GM13976 (cell line): ENCODE results near the gene C14orf119.

Experiments used
- DNase-seq: peaks from one replicate; pipeline ENCODE4 v3.0.0; 2012; ENCODE audit warnings: low spot score
- CTCF ChIP-seq: IDR thresholded peaks from 2 replicates; pipeline ENCODE4 v1.5.1; 2012; ENCODE audit warnings: borderline replicate concordance, mild to moderate bottlenecking; ENCODE audit not compliant: insufficient read depth; ENCODE audit errors: extremely low read depth, missing control alignments, control extremely low read depth
- in situ Hi-C: fragments of 300-500 bp; cut with MboI; formaldehyde crosslinking; loops from one replicate; pipeline ENCODE4 v1.12.0; 2022; ENCODE audit warnings: low sequenced_read_pairs, mixed read lengths, inconsistent platforms; ENCODE audit not compliant: unreplicated experiment

C14orf119 gene

DNA sequence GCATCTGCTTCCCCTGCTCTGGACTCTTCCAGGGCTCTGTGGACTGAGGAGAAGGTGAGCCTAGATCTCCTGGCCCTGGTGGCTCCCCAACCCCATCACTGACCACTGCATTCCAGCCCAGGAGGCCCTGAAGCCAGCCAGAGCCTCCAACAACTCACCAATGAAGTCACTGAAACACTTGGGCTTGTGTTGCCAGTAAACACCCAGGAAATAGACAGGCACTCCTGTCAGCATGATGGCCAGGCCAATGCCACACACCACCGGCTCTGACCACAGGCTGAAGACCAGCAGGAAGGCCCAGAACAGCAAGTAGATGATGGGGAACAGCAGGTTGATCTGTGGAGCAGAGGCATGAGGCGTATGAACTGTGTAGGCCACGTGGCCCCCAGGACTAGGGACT lies 32.6 kb downstream of the C14orf119 start:
- in situ Hi-C loops = loop anchor here (10.0 kb wide), 2 partner anchors 57 to 167 kb away; partner anchors contain the start of gene SLC7A8
- no peak for DNase-seq
- TF ChIP-seq CTCF = no peak

DNA sequence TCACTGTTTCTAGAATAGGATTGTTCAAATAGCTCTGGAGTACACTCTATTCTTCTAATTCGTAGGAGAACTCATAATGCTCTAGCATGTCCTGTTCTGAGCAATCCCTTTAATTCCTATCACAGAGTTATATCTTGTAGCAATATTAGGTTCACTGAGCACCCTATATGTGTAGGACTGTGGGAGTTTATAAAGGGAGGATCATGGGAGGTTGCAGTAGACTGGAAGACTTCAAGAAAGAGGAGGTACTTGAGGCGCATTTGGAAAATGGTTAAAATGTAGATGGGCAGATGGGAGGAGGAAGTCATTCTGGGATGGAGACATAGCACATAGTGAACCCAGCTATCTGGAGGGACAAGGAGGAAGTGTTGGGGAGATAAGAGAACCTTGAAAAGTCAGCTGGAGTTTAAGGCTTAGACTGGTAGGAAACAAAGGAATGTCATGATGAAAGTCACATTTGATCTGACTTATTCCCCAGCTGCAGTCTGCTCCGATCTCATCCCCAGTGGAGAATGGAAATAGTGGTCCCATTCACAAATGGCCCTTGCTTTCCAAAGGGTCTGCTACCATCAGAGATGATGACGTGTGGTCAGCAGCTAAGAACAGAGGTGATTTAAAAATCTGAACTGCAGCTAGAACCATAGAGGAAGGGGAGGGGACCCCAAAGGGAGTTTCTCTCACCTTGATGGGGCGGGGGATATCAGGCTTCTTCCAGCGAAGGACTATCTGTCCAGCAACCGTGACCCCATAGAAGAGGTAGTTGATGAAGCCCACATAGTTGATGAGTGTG lies 33.9 kb downstream of the C14orf119 start:
- no peak for TF ChIP-seq CTCF
- no peak for DNase-seq
- in situ Hi-C loops = loop anchor here (10.0 kb wide), 2 partner anchors 56 to 166 kb away; partner anchors contain the start of gene SLC7A8

DNA sequence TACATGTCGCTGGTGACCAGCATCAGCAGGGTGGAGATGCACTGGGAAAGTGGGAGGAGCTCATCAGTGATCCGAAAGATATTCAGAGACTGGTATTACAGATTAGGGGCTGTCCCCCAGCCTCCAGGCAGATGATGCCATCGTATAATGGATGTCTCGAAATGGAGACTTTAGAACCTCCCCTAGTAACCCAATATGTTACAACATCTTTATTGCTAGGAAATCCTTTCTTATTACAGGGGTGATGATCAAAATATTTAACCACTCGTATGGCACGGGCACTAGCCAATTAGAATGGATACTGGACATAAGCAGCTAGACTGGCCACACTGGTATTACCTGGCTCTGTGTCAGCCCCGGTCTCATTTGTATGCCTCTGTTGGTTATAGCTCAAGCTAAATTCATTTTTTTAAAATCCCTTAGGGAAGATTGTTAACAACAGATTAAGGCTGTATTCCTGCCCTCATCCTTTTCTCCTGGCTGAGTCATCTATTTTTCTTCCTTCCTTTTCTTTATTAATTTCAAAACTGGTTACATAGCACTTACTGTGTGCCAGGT lies 34.5 kb downstream of the C14orf119 start:
- in situ Hi-C loops = loop anchor here (10.0 kb wide), 2 partner anchors 55 to 165 kb away; partner anchors contain the start of gene SLC7A8
- no peak for TF ChIP-seq CTCF
- DNase-seq = no peak

DNA sequence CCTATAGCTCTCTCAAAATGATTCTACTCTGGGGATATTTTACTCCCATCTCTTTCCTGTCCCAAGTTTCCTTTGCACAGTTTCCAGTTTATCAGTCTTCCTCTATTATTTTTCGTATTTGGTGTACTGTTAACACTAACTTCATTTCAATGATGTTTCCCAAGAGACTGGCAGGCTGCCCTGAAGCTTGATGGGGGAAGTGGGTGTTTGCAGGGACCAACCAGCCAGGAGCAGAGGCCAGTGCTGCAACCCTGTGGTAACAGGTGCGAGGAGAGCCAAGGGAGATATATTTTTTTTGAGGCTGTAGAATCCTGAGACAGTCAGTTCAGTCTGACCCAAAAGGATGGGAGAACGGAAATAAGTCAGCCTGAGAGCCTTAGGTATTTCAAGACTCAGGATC lies 35.6 kb downstream of the C14orf119 start:
- no peak for TF ChIP-seq CTCF
- in situ Hi-C loops = no loop called here
- DNase-seq = no peak

DNA sequence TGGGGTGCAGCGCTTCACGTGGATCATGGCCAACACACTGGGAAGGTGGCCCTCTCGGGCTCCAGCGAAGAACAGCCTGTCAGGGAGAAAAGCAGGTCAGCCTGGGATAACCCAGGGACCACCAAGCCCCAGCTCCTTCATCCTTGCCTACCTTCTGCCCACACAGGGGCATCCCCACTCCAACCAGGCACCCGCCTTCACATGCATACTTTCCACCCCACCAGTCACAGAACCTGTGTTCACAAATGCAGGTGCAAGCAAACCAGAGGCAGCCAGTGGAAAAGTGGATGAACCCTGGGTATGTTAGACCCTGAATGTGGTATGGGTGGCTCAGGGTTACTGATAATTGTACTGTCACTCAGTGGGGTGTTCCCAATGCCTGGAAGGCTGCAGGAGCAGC lies 36.2 kb downstream of the C14orf119 start:
- no peak for TF ChIP-seq CTCF
- no peak for DNase-seq
- in situ Hi-C loops = no loop called here

DNA sequence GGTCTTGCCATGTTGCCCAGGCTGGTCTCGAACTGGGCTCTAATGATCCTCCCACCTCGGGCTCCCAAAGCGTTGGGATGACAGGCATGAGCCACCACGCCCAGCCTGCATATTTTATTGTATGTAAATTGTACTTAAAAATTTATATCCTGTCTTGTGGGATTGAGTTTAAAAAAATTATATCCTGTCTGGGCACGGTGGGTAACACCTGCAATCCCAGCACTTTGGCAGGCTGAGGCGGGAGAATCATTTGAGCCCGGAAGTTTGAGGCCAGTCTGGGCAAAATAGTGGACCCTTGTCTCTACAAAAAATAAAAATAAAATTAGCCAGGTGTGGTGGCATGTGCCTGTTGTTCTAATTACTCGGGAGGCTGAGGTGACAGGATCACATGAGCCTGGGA lies 37.7 kb downstream of the C14orf119 start:
- DNase-seq = no peak
- in situ Hi-C loops = no loop called here
- no peak for TF ChIP-seq CTCF
